HG03066 (cell line): ENCODE results near the gene TRAK2.

Experiments used
- ATAC-seq: cut with Tn5 transposase; IDR thresholded peaks from one replicate; pipeline ENCODE4 v1.9.1; 2021; ENCODE audit warnings: low read depth; ENCODE audit not compliant: unreplicated experiment

TRAK2 gene

GRCh38 chr2:201363857-201364560 lies 87.2 kb downstream of the TRAK2 start:
- ATAC-seq = no peak

DNA sequence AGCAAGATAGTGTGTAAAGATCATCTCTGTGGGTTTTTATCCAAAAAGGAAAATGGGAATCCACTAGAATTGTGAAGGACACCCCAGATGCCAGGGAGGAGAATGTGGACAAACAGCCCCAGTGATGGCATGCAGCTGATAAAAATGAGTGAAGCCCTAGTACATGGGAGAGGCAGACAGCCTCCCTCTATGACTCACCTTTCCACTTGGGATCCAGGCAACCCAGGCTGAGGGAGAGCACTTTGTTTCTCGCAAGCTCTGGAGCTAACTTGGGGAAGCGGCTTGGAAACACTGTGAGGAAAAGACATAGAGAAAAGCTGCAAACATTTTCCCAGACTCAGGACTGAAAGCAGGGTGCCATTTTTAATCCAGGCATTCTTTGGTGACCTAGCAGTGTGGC lies 88.9 kb downstream of the TRAK2 start:
- ATAC-seq = no peak

- ATAC-seq = no peak
Measured at GRCh38 chr2:201361078-201361733, 90.1 kb downstream of the TRAK2 start.

- ATAC-seq = no peak
Measured at GRCh38 chr2:201360256-201360655, 91.0 kb downstream of the TRAK2 start.

DNA sequence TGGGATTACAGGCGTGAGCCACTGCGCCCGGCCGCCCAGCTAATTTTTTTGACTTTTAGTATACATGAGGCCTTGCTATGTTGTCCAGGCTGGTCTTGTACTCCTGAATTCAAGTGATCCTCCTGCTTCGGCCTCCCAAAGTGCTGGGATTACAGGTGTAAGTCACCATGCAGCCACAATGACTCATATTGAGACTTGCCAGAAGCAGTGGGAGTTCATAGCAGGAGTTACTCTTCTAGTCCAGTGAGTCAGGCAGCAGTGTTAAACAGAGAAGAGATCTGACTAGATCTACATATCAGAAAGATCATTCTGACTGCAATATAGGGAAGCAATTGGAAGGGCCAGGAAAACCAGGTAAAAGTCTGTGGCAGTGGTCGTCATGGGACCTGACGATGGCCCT lies 92.6 kb downstream of the TRAK2 start:
- ATAC-seq = no peak

DNA sequence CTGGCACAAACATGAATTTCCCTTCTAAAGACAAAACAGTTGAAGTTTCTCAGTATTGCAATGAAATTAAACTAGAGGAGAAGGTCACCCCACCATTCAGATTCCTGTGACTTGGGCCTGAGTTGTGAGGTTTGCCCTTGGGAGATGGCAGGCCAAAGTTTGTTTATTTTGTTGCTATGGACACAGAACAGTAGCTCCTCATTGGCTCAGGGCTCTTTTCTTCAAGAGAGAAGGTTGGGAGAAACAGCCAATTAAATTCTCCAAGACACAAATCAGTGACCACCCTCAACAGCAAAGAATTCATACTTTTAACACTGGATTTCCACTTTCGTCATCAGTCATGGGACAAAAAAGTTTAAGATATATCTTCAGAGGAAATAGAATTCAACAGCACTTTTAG lies 94.0 kb downstream of the TRAK2 start, which contains the start of gene FLACC1:
FLACC1 (minus strand) TSS at position 125 of the 400 bp plus-strand sequence. CDS start 5,941 bp downstream, outside the sequence.
- ATAC-seq = no peak

GRCh38 chr2:201353116-201353515 lies 98.1 kb downstream of the TRAK2 start:
- no peak for ATAC-seq

- ATAC-seq = no peak
Measured at GRCh38 chr2:201350879-201351278, 100.4 kb downstream of the TRAK2 start.

DNA sequence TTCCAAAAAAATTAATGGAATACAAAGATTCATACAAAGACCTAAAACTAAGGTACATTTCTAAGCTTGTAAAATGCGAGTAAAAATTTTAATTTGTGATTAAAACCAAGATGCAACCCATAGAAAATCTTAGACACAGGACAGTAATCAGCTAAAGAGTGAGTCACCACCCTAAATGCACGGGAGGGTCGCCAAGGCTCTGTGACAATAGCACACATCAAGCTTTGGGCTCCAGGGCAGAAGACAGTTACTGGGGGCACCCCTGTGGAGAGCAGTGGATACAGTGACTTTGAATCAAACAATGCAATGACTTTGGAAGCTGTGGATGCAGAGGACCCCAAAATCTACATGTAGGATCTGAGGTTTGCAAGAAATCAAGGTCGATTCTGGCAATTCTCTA lies 101.7 kb downstream of the TRAK2 start:
- ATAC-seq = no peak

DNA sequence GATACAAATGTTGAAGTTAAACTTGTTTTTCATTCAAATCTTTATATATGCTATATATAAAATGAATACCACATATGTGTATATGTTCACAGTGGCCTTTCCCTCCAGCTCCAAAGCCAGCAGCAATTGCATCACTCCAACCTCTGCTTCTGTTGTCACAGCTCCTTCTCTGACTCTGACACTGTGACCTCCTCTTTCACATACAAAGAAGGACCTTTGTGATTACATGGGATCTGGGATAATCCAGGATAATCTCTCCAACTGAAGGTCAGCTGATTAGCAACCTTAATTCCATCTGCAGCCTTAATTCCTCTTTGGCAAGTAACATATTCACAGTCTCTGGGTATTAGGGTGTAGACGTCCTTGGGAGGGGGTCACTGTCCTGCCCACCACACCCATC lies 102.5 kb downstream of the TRAK2 start:
- no peak for ATAC-seq

GRCh38 chr2:201347138-201347537 lies 104.1 kb downstream of the TRAK2 start:
- ATAC-seq = no peak

- no peak for ATAC-seq
Measured at GRCh38 chr2:201345625-201346213, 105.5 kb downstream of the TRAK2 start.

DNA sequence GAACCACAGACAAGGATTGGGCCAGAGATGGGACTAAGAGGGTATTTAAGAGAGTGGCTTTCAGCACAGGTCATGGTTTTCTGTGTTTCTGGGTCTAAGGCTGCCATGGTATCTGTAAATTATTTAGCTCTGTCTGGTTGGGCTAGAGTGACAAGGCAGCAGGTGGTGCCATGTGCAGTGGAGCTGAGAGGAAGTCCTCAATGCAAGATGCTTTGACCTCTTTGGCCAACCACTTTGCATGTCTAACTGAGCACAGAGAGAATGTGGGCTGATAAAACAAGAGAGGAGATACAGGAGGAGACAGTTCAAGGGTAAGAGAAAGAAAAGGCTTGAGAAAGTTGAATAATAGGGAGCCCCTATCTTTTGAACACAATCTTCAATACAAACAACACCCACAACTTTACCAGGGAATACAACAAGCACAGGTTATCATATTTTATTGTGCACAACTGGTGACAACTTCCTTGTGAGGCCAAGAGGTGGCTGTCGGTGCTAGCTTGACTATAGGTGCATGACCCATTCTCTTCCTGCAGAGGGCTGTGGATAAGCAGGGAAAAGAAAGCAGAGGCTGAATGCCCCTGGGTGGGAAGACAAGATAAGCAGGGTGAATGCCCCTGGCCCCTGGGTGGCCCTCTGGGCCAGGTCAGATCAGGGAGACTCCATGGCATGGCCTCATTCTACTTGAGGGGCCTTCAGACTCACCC lies 106.4 kb downstream of the TRAK2 start:
- ATAC-seq = peak; percentile 68

GRCh38 chr2:201343559-201343958 lies 107.7 kb downstream of the TRAK2 start:
- no peak for ATAC-seq

DNA sequence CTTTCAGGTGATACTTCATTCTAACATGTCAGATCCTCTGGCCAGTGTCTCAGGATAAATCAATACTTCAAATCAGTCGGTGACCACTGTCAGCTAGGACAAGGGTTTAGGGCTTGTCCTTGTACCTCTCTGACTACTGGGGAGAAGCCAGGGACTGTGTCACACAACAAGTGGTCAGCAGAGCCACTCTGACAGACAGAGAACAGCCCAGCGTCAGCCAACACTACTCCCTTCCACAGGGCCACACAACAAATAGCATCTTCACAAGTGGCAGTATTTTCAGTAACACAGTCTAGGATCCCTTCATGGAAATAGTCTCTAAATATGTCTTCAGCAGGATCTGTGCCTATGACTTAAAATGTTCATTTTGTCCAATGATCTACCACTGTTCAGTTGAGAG lies 108.3 kb downstream of the TRAK2 start:
- no peak for ATAC-seq

DNA sequence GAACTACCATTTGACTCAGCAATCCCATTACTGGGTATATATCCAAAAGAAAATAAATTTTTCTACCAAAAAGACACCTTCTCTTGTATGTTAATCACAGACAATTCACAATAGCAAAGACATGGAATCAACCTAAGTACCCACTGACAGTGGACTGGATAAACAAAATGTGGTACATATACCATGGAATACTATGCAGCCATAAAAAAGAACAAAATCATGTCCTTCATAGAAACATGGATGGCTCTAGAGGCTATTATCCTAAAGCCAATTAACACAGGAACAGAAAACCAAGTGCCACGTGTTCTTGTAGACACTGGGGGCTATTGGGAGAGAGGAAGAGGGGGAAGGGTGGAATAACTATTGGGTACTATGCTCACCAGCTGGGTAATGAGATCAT lies 121.8 kb downstream of the TRAK2 start:
- ATAC-seq = no peak

GRCh38 chr2:201327678-201328077 lies 123.6 kb downstream of the TRAK2 start:
- no peak for ATAC-seq
